Loucy (cell line): ENCODE data around the gene SCN7A.

Experiments
- CTCF ChIP-seq: fragments of 200-600 bp; sonication (generic); conservative IDR thresholded peaks from 2 replicates; pipeline ENCODE4 v1.5.1; 2014; ENCODE audit warnings: mild to moderate bottlenecking, antibody characterized with exemption, low read length
- EZH2phosphoT487 ChIP-seq: fragments of 200-600 bp; IDR thresholded peaks from 2 replicates; pipeline ENCODE4 v1.6.1; 2018; ENCODE audit warnings: antibody characterized with exemption, mild to moderate bottlenecking, moderate library complexity, borderline replicate concordance

GRCh38 chr2:166364476-166365161 is 129.4 kb downstream of the SCN7A start:
- TF ChIP-seq CTCF, result no peak
- no peak for TF ChIP-seq EZH2phosphoT487
